Hypothalamus (tissue), 51 donors: ENCODE results near the gene KCNMB2.
A peak's percentile ranks its signal among the peaks of the same experiment; 100 is the strongest.

Experiments
- DNase-seq, 51 donors: peaks; one replicate each; lab custom pipeline; 2025; lab: John Stamatoyannopoulos, UW

Gene KCNMB2

GRCh38 chr3:178685591-178685906, 149.3 kb downstream of the KCNMB2 start:
- DNase-seq: no peak

DNA sequence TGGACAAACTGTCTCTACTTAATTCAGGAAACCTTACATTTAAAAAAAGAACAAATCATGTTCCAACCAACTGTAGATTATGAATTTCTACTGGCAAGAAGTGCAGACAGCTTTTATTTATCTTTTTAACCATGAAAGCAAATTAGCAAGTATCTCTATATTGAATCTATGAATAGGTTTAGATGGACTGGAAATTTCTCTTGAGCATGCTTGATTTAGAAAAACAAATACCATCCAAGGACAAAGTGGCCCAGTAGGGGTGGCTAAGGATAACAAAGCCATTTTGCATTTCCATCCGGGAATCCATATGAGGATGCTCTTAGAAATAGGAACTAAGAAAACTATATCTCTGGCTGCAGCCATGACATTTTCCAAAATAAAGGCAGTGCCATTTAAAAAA, 150.6 kb downstream of the KCNMB2 start:
- no peak for DNase-seq

GRCh38 chr3:178690571-178690970, 154.3 kb downstream of the KCNMB2 start:
- DNase-seq: no peak

DNA sequence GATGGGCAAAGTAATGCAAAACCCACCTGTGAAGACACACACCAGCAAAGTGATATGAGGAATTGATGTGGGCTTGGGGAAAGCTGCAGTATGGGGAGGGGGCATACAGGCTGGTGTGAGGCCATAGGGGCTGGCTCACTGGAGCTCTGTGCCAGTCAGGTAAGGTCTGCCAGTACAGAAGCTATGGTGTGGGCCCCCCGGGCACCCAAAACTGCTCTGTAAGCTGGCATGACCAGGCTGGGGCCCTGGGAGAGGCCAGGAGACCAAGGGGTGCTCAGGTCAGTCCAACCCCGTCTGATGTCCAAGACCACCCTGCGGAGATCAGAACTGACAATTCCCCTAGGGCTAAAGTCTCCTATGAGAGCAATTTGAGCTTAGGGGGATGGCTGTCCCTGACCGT, 163.1 kb downstream of the KCNMB2 start:
- DNase-seq: no peak

DNA sequence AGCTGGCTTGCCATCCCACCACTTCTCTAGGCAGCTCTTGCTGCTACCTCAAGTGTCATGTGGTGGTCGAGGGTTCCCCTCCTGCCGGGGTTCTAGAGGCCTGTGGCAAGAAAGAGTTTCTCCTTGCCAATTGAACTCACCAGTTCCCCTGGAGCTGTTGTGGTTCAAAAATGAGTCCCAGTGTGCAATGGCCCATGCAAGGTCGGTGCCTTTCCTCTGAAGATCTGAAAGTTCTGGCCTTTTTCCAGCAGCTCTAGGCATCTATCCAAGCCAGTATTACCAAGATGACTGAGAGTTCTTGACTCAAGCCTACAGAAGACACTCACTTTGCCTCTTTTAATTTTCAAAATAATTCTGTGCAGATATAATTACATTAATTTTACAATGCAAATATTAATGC, 163.6 kb downstream of the KCNMB2 start:
- DNase-seq: peak in 3 of 51 donors; percentile 1 to 18 (median 1)

DNA sequence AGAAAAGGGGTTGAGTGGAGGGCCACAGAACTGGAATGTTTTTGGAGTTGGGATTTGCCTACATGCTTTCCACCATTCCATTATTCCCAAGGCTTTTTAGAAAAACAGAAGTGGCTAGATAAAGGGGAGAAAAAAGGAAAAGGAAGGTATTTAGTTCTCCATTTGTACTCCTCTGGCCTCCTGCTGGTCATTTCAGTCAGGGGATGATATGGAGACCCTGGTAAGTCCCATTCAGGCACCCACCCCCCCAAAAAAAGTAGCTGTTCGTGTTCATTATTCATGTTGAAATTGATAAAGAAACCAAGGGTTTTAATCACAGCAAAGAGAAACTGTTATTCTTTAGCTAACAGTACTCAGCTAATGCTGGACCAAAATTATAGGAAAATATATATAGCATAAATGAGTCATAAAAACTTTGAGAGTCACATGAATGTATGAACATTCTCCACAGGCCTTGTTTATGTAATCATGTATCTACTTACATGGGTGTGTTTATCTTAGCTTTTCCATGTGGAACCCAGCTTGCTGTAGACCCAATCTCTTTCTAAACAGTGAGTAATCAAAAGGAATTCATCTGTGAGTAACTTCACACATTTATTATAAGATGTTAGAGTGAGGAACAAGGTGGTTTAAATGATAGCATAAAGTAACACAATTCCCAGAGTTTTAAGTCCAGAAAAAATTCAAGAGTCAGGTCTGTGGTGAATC, 167.2 kb downstream of the KCNMB2 start:
- DNase-seq: no peak

DNA sequence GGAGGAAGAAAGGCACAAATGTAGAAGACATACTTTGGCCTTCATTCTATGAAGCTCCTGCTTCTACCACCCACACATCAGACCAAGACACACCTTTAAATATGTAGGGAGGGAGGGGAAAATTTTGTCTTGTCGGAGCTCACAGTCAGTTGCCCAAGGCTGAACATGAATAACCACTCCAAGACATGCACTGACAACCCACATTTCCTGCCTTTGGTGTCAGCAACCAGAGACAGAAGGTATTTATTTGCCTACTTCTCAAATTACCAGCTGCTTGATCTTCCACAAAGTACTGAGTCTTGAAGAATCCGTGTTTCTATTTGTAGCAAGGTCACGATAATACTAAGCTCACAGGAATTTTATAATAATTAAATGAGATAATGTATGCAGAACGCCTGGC, 169.7 kb downstream of the KCNMB2 start:
- DNase-seq: no peak

- DNase-seq: no peak
Observed at GRCh38 chr3:178706411-178706810, 170.2 kb downstream of the KCNMB2 start.

- no peak for DNase-seq
Observed at GRCh38 chr3:178707311-178708031, 171.2 kb downstream of the KCNMB2 start.

DNA sequence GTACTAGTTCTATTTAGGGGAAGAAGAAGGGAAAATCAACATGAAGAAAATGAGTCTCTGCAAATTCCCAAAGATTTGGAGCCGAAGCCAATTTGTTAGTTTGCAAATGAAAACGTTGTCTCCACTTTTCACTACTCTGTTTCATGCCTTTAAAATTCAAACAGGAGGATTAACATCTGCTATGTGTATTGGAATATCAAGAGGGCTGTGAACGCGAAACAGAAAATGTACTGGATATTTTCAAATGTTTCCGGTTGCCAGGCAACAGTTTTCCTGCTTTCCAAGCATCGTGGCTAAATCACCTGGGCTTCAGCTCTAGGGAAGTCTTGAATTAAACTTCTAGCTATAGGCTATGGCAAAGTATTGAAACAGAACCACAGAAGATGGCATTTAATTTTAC, 172.8 kb downstream of the KCNMB2 start:
- peak in 8 of 51 donors; percentile 1 to 18 (median 4) for DNase-seq

DNA sequence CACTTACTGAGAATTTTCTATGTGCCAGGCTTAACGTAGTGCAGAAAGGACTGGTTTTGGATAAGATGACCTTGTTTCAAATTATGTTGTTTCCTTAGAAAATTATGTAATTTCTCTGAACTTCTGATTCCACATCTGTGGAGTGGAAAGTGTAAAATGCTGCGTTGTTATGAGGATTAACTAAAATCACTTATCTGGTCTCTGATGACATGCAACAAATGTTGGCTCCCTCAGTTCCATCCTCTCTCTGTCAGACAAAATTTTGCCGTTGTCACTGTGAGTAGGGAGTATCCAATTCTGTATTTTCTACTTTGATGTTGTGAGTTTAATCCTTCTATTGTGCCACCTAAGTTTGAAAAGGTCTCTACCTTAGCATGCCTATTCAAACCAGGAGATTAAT, 175.5 kb downstream of the KCNMB2 start:
- no peak for DNase-seq

- no peak for DNase-seq
Observed at GRCh38 chr3:178712247-178712646, 176.0 kb downstream of the KCNMB2 start.

- DNase-seq: no peak
Observed at GRCh38 chr3:178714925-178715832, 178.9 kb downstream of the KCNMB2 start.

GRCh38 chr3:178718995-178719635, 182.9 kb downstream of the KCNMB2 start:
- DNase-seq: no peak

DNA sequence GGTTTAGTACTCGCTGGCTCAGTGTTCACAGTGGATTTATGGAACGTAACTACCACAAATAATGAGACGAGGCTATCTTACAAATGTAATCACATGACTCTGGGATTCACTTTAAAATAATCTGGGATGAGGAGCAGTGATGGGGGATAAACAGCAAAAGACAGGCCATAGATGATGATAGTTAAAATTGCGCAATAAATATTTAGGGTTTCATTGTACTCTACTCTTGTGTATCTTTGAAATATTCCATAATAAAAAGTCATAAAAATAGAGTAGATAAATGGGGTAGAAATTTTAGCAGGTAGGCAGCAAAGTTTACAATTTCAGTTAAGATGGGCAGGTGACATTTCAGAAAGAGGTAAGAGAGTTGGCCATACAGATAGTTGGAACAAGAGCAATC, 196.6 kb downstream of the KCNMB2 start:
- DNase-seq: no peak

GRCh38 chr3:178735032-178735674, 198.9 kb downstream of the KCNMB2 start:
- no peak for DNase-seq

- no peak for DNase-seq
Observed at GRCh38 chr3:178736300-178736699, 200.1 kb downstream of the KCNMB2 start.

GRCh38 chr3:178739720-178740119, 203.5 kb downstream of the KCNMB2 start:
- DNase-seq: no peak

DNA sequence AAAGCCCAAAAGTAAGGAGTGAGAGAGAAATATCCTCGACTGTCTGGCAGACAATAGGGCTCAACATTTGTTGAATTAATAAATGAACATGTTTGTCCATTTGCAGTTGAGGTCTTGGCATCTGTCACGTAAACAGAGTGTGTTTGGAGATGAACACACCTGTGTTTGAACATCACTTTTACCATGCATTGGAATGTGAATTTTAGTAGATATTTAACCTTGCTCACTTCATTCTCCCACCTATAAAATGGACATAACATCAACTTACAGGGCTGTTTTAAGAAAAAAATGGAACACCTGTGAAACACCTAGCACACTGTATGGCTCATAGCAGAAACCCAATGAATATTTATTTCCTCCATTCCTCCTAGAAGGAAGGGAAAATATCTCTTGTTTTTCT, 204.8 kb downstream of the KCNMB2 start:
- DNase-seq: no peak

DNA sequence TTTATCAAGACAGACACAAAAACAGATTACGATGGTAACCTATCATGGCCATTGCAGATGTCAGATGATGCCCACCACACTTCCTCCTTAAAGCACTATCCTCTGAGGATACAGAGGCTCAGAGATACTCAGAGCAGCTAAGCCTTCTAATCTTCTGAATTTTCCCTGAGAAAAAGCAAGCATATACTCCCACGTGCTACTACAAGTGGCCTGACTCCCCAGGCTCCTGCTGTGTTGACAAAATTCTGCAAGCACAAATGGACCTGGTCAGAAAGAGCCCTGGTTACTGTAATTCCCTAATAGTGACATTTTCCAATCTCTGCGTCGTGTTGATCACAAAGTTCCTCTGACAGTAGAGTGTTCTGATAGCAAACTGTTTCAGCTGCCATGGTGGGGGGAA, 207.1 kb downstream of the KCNMB2 start:
- no peak for DNase-seq
